HepG2 (cell line): ENCODE data around the gene ATP5MC2. TPM values are rescaled to one million over a fixed set of nuclear protein-coding genes. Genes with fewer than 3 reads are reported as not detected.

Experiments used
- AGO2 ChIP-seq: fragments of 200-400 bp; formaldehyde crosslinking; optimal IDR thresholded peaks from 2 replicates; pipeline ENCODE3; 2017; ENCODE audit warnings: mild to moderate bottlenecking, low read depth, low read length, moderate library complexity
- BCL6 ChIP-seq: IDR thresholded peaks from 2 replicates; pipeline ENCODE4 v1.6.1; 2016; ENCODE audit warnings: missing genetic modification reagents, missing compliant biosample characterization
- ELF4 ChIP-seq: sonication (generic); formaldehyde crosslinking; IDR thresholded peaks from 2 replicates; pipeline ENCODE4 v1.5.0; 2020; ENCODE audit warnings: missing genetic modification reagents, mild to moderate bottlenecking, moderate library complexity, borderline replicate concordance
- GATAD2A ChIP-seq: IDR thresholded peaks from 2 replicates; pipeline ENCODE4 v1.6.1; 2016
- HOXA3 ChIP-seq: sonication (generic); formaldehyde crosslinking; IDR thresholded peaks from 2 replicates; pipeline ENCODE4 v1.5.0; 2020; ENCODE audit warnings: missing genetic modification reagents
- KDM1A ChIP-seq: IDR thresholded peaks from 2 replicates; pipeline ENCODE4 v1.6.1; 2016; ENCODE audit warnings: missing compliant biosample characterization
- MAF1 ChIP-seq: sonication (generic); formaldehyde crosslinking; IDR thresholded peaks from 2 replicates; pipeline ENCODE4 v1.5.0; 2020; ENCODE audit warnings: missing genetic modification reagents, borderline replicate concordance
- MATR3 ChIP-seq: sonication (generic); formaldehyde crosslinking; IDR thresholded peaks from 2 replicates; pipeline ENCODE4 v1.4.0; 2020; ENCODE audit warnings: missing genetic modification reagents
- NCOA1 ChIP-seq: sonication (generic); formaldehyde crosslinking; IDR thresholded peaks from 2 replicates; pipeline ENCODE4 v1.9.0; 2021; ENCODE audit warnings: missing genetic modification reagents
- NR2F6 ChIP-seq, 2 experiments: IDR thresholded peaks; 2 replicates each; pipeline ENCODE4 v1.6.1; 2016; ENCODE audit warnings: antibody characterized with exemption in 1 of 2, mild to moderate bottlenecking in 1 of 2
- SMYD3 ChIP-seq: sonication (generic); formaldehyde crosslinking; IDR thresholded peaks from 2 replicates; pipeline ENCODE4 v1.8.1; 2023; ENCODE audit warnings: mild to moderate bottlenecking, missing genetic modification reagents
- TSC22D2 ChIP-seq: sonication (generic); formaldehyde crosslinking; IDR thresholded peaks from 2 replicates; pipeline ENCODE4 v1.5.1; 2020; ENCODE audit warnings: missing genetic modification reagents, mild to moderate bottlenecking, borderline replicate concordance
- ZFYVE20 ChIP-seq: sonication (generic); formaldehyde crosslinking; IDR thresholded peaks from 2 replicates; pipeline ENCODE4 v1.8.0; 2023; ENCODE audit warnings: low read depth, mild to moderate bottlenecking, moderate library complexity, missing genetic modification reagents, borderline replicate concordance
- ZMYM2 ChIP-seq: sonication (generic); formaldehyde crosslinking; IDR thresholded peaks from 2 replicates; pipeline ENCODE4 v1.8.0; 2022; ENCODE audit warnings: mild to moderate bottlenecking, missing genetic modification reagents
- ZNF251 ChIP-seq: sonication (generic); formaldehyde crosslinking; IDR thresholded peaks from 2 replicates; pipeline ENCODE4 v1.9.0; 2021; ENCODE audit warnings: mild to moderate bottlenecking, missing genetic modification reagents
- ZNF317 ChIP-seq: sonication (generic); formaldehyde crosslinking; IDR thresholded peaks from 2 replicates; pipeline ENCODE4 v1.5.0; 2020; ENCODE audit warnings: mild to moderate bottlenecking, missing genetic modification reagents
- ZNF580 ChIP-seq: IDR thresholded peaks from 2 replicates; pipeline ENCODE4 v1.6.1; 2016; ENCODE audit warnings: low read depth, borderline replicate concordance
- ZNF652 ChIP-seq: IDR thresholded peaks from 2 replicates; pipeline ENCODE4 v1.6.1; 2016; ENCODE audit warnings: low read depth, borderline replicate concordance
- ZSCAN25 ChIP-seq: sonication (generic); formaldehyde crosslinking; IDR thresholded peaks from 2 replicates; pipeline ENCODE4 v1.8.0; 2022; ENCODE audit warnings: mild to moderate bottlenecking, missing genetic modification reagents
- ZSCAN9 ChIP-seq: IDR thresholded peaks from 2 replicates; pipeline ENCODE4 v1.6.1; 2016; ENCODE audit warnings: borderline replicate concordance
- polyA plus RNA-seq, 8 experiments: library from polyadenylated mRNA; depleted of rRNA in 3 of 8; stranded (reverse) in 7 of 8; unstranded in 1 of 8; fragments of >200 nt; fragmentation: Illumina TruSeq in 4 of 8; extraction: Trizol in 4 of 8; gene quantifications; 2 replicates each; pipeline versions ENCODE4 v1.2.1 to v1.2.3, GENCODE V29; 2011 to 2016; ENCODE audit warnings: low read depth in 4 of 8, missing spikeins in 1 of 8, mixed read lengths in 1 of 8; ENCODE audit not compliant: insufficient read depth in 1 of 8
- total RNA-seq, 5 experiments: library from RNA; depleted of rRNA; stranded (reverse); fragments of >200 nt; fragmentation: Illumina TruSeq; extraction: Trizol; gene quantifications; 2 replicates each; pipeline ENCODE4 v1.2.3, GENCODE V29; 2016; ENCODE audit warnings: low read depth in 1 of 5
- TF ChIP-seq, protein P1 (sequence below): sonication (generic); formaldehyde crosslinking; IDR thresholded peaks from 2 replicates; pipeline ENCODE4 v1.4.0; 2020; ENCODE audit warnings: low read depth, mild to moderate bottlenecking, missing genetic modification reagents
- TF ChIP-seq, protein P2 (sequence below): sonication (generic); formaldehyde crosslinking; IDR thresholded peaks from 2 replicates; pipeline ENCODE4 v1.4.0; 2020; ENCODE audit warnings: missing genetic modification reagents
- TF ChIP-seq, protein P3 (sequence below): sonication (generic); formaldehyde crosslinking; IDR thresholded peaks from 2 replicates; pipeline ENCODE4 v1.9.0; 2022; ENCODE audit warnings: missing genetic modification reagents, mild to moderate bottlenecking, borderline replicate concordance

The ATP5MC2 gene
- total and polyA plus RNA-seq, 2 of the 13 experiments (the other 11 are each of a cell fraction or from before 2014, with no cell fraction given) = 230 to 257 TPM

- TF ChIP-seq BCL6 (CRISPR knock-in tag) = 0 out of 2 replicates have a peak, but pooled peaks have one; percentile 23
- peak; percentile 40; the same call in 1 of the 2 replicates for TF ChIP-seq GATAD2A (CRISPR knock-in tag)
- TF ChIP-seq ZNF580 (CRISPR knock-in tag) = no peak
- no peak for TF ChIP-seq ZFYVE20
- TF ChIP-seq, protein P1, sequence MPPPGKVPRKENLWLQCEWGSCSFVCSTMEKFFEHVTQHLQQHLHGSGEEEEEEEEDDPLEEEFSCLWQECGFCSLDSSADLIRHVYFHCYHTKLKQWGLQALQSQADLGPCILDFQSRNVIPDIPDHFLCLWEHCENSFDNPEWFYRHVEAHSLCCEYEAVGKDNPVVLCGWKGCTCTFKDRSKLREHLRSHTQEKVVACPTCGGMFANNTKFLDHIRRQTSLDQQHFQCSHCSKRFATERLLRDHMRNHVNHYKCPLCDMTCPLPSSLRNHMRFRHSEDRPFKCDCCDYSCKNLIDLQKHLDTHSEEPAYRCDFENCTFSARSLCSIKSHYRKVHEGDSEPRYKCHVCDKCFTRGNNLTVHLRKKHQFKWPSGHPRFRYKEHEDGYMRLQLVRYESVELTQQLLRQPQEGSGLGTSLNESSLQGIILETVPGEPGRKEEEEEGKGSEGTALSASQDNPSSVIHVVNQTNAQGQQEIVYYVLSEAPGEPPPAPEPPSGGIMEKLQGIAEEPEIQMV (CRISPR knock-in tag) = peak; percentile 58; the same call in 1 of the 2 replicates
- no peak; the same call in none of the 2 replicates for TF ChIP-seq HOXA3 (CRISPR knock-in tag)
- TF ChIP-seq ELF4 (CRISPR knock-in tag) = no peak
- TF ChIP-seq ZNF251 = no peak
- no peak; the same call in 1 of the 2 replicates for TF ChIP-seq ZNF652 (CRISPR knock-in tag)
- TF ChIP-seq NCOA1 (CRISPR knock-in tag) = peak; percentile 57; the same call in 1 of the 2 replicates
- no peak for TF ChIP-seq MAF1 (CRISPR knock-in tag)
- no peak for TF ChIP-seq KDM1A (CRISPR knock-in tag)
- 0 out of 2 replicates have a peak, but pooled peaks have one; percentile 31 for TF ChIP-seq ZSCAN25 (CRISPR knock-in tag)
- no peak for TF ChIP-seq NR2F6 (IDR thresholded peaks at IDR 0.05)
- TF ChIP-seq NR2F6 (CRISPR knock-in tag; IDR thresholded peaks at IDR 0.05) = peak; percentile 53; the same call in 1 of the 2 replicates
- TF ChIP-seq, protein P2, sequence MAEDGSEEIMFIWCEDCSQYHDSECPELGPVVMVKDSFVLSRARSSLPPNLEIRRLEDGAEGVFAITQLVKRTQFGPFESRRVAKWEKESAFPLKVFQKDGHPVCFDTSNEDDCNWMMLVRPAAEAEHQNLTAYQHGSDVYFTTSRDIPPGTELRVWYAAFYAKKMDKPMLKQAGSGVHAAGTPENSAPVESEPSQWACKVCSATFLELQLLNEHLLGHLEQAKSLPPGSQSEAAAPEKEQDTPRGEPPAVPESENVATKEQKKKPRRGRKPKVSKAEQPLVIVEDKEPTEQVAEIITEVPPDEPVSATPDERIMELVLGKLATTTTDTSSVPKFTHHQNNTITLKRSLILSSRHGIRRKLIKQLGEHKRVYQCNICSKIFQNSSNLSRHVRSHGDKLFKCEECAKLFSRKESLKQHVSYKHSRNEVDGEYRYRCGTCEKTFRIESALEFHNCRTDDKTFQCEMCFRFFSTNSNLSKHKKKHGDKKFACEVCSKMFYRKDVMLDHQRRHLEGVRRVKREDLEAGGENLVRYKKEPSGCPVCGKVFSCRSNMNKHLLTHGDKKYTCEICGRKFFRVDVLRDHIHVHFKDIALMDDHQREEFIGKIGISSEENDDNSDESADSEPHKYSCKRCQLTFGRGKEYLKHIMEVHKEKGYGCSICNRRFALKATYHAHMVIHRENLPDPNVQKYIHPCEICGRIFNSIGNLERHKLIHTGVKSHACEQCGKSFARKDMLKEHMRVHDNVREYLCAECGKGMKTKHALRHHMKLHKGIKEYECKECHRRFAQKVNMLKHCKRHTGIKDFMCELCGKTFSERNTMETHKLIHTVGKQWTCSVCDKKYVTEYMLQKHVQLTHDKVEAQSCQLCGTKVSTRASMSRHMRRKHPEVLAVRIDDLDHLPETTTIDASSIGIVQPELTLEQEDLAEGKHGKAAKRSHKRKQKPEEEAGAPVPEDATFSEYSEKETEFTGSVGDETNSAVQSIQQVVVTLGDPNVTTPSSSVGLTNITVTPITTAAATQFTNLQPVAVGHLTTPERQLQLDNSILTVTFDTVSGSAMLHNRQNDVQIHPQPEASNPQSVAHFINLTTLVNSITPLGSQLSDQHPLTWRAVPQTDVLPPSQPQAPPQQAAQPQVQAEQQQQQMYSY (CRISPR knock-in tag) = no peak
- TF ChIP-seq, protein P3, sequence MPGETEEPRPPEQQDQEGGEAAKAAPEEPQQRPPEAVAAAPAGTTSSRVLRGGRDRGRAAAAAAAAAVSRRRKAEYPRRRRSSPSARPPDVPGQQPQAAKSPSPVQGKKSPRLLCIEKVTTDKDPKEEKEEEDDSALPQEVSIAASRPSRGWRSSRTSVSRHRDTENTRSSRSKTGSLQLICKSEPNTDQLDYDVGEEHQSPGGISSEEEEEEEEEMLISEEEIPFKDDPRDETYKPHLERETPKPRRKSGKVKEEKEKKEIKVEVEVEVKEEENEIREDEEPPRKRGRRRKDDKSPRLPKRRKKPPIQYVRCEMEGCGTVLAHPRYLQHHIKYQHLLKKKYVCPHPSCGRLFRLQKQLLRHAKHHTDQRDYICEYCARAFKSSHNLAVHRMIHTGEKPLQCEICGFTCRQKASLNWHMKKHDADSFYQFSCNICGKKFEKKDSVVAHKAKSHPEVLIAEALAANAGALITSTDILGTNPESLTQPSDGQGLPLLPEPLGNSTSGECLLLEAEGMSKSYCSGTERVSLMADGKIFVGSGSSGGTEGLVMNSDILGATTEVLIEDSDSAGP (CRISPR knock-in tag) = peak; percentile 90; the same call in 1 of the 2 replicates
- no peak for TF ChIP-seq MATR3 (CRISPR knock-in tag)
- TF ChIP-seq ZMYM2 = peak; percentile 43; the same call in 1 of the 2 replicates
- no peak; the same call in 1 of the 2 replicates for TF ChIP-seq TSC22D2
- peak; percentile 59 for TF ChIP-seq ZNF317 (CRISPR knock-in tag)
- peak; percentile 47; the same call in 1 of the 2 replicates for TF ChIP-seq ZSCAN9
- peak; percentile 79 for TF ChIP-seq AGO2
- TF ChIP-seq SMYD3 = peak; percentile 46; the same call in 1 of the 2 replicates
Observed at GRCh38 chr12:53625946-53626701, 49.8 kb downstream of the ATP5MC2 start, which contains the start of gene ATF7 (continued).
